K562 (cell line): ENCODE data around the gene TTC24. TPM values are rescaled to one million over a fixed set of nuclear protein-coding genes. Genes with fewer than 3 reads are reported as not detected.

ENCODE experiments used
- CBFB ChIP-seq: sonication (generic); formaldehyde crosslinking; IDR thresholded peaks from 2 replicates; pipeline ENCODE4 v1.4.0; 2020; ENCODE audit warnings: mild to moderate bottlenecking, missing genetic modification reagents
- EZH2 ChIP-seq: IDR thresholded peaks from 2 replicates; pipeline ENCODE4 v1.6.1; 2012; ENCODE audit warnings: low read depth, mild to moderate bottlenecking, inconsistent platforms, low read length, borderline replicate concordance
- FUS ChIP-seq: fragments of 200-400 bp; formaldehyde crosslinking; optimal IDR thresholded peaks from 2 replicates; pipeline ENCODE3; 2017; ENCODE audit warnings: low read depth, low read length
- GABPA ChIP-seq: fragments of 200-800 bp; sonication (Bioruptor generic); conservative IDR thresholded peaks from 2 replicates; pipeline ENCODE4 v1.6.1; 2016; ENCODE audit warnings: low read depth, missing genetic modification characterization, missing compliant biosample characterization
- GABPB2 ChIP-seq: fragments of 250-450 bp; sonication (Bioruptor Pico); conservative IDR thresholded peaks from 2 replicates; pipeline ENCODE4 v1.5.1; 2021; ENCODE audit warnings: mild to moderate bottlenecking
- HNRNPUL1 ChIP-seq: fragments of 200-400 bp; formaldehyde crosslinking; IDR thresholded peaks from 2 replicates; pipeline ENCODE4 v1.6.1; 2017; ENCODE audit warnings: low read length
- KLF13 ChIP-seq: fragments of 450-650 bp; IDR thresholded peaks from 2 replicates; pipeline ENCODE4 v1.6.1; 2016; ENCODE audit warnings: missing genetic modification characterization, low read depth, mild to moderate bottlenecking, missing compliant biosample characterization, moderate library complexity, borderline replicate concordance
- NFE2L1 ChIP-seq: fragments of 450-650 bp; IDR thresholded peaks from 2 replicates; pipeline ENCODE4 v1.6.1; 2016; ENCODE audit warnings: missing genetic modification characterization, low read depth, mild to moderate bottlenecking, missing compliant biosample characterization, moderate library complexity, borderline replicate concordance
- POLR2AphosphoS2 ChIP-seq: IDR thresholded peaks from 2 replicates; pipeline ENCODE4 v1.6.1; 2012; ENCODE audit warnings: low read length, improper control_type of control experiment
- RBM14 ChIP-seq: fragments of 200-400 bp; formaldehyde crosslinking; IDR thresholded peaks from 2 replicates; pipeline ENCODE4 v1.6.1; 2018; ENCODE audit warnings: low read depth, mild to moderate bottlenecking, low read length, moderate library complexity, borderline replicate concordance; ENCODE audit not compliant: insufficient read depth
- RFX1 ChIP-seq: fragments of 450-650 bp; IDR thresholded peaks from 2 replicates; pipeline ENCODE4 v1.6.1; 2016; ENCODE audit warnings: mild to moderate bottlenecking, moderate library complexity
- SUPT5H ChIP-seq: fragments of 450-650 bp; IDR thresholded peaks from 2 replicates; pipeline ENCODE4 v1.6.1; 2016
- TCFL5 ChIP-seq: fragments of 250-450 bp; sonication (Bioruptor Pico); conservative IDR thresholded peaks from 2 replicates; pipeline ENCODE4 v1.6.1; 2021; ENCODE audit warnings: mild to moderate bottlenecking, moderate library complexity, matching md5 sums
- TRIM24 ChIP-seq, 2 experiments: fragments of 450-650 bp; IDR thresholded peaks; 2 replicates each; pipeline ENCODE4 v1.6.1; 2016
- ZNF217 ChIP-seq: sonication (generic); formaldehyde crosslinking; IDR thresholded peaks from 2 replicates; pipeline ENCODE4 v1.8.0; 2022; ENCODE audit warnings: mild to moderate bottlenecking, missing genetic modification reagents
- ZSCAN32 ChIP-seq: fragments of 450-650 bp; formaldehyde crosslinking; IDR thresholded peaks from 2 replicates; pipeline ENCODE4 v1.4.0; 2020; ENCODE audit warnings: mild to moderate bottlenecking, moderate library complexity
- ZZZ3 ChIP-seq: fragments of 450-650 bp; IDR thresholded peaks from 2 replicates; pipeline ENCODE4 v1.6.1; 2016; ENCODE audit warnings: antibody characterized with exemption, mild to moderate bottlenecking, moderate library complexity
- polyA plus RNA-seq, 8 experiments: library from polyadenylated mRNA; depleted of rRNA in 4 of 8; stranded (reverse) in 5 of 8; unstranded in 3 of 8; fragments of >200 nt; fragmentation: Nextera tagmentation in 2 of 8; fragmentation: Illumina TruSeq in 1 of 8; extraction: Ambion mirVana in 2 of 8; extraction: Trizol in 1 of 8; gene quantifications; 2 replicates each; pipeline versions ENCODE4 v1.2.1 to v1.2.3, GENCODE V29; 2011 to 2014; ENCODE audit warnings: inconsistent platforms in 1 of 8, missing spikeins in 1 of 8
- total RNA-seq, 7 experiments: library from RNA; depleted of rRNA in 6 of 7; stranded (reverse); fragments of >200 nt in 6 of 7; fragmentation: Illumina TruSeq in 2 of 7; extraction: Trizol in 2 of 7; gene quantifications; 2 replicates each; pipeline versions ENCODE4 v1.2.1 to v1.2.3, GENCODE V29; 2011 to 2021; ENCODE audit warnings: low replicate concordance in 1 of 7
- TF ChIP-seq, protein P1 (sequence below): sonication (generic); formaldehyde crosslinking; IDR thresholded peaks from 2 replicates; pipeline ENCODE4 v1.8.1; 2023; ENCODE audit warnings: mild to moderate bottlenecking, missing genetic modification reagents
- TF ChIP-seq, protein P2 (sequence below), 2 experiments: IDR thresholded peaks in 1 of 2; conservative IDR thresholded peaks in 1 of 2; 2 replicates each; pipeline ENCODE4 v1.6.1; 2016; ENCODE audit warnings: low read depth in 2 of 2, mild to moderate bottlenecking in 1 of 2, missing compliant biosample characterization in 1 of 2, missing genetic modification characterization in 1 of 2, moderate library complexity in 1 of 2
- TF ChIP-seq, protein P3 (sequence below): fragments of 250-450 bp; sonication (Bioruptor Pico); IDR thresholded peaks from 2 replicates; pipeline ENCODE4 v1.8.0; 2022; ENCODE audit warnings: moderate library complexity, mild to moderate bottlenecking, inconsistent platforms
- TF ChIP-seq, protein P4 (sequence below): fragments of 250-450 bp; sonication (Bioruptor Pico); IDR thresholded peaks from 2 replicates; pipeline ENCODE4 v1.5.0; 2021

TTC24 gene
- total and polyA plus RNA-seq, 9 of the 15 experiments (the other 6 are each of a cell fraction or from before 2014, with no cell fraction given) = not detected

DNA sequence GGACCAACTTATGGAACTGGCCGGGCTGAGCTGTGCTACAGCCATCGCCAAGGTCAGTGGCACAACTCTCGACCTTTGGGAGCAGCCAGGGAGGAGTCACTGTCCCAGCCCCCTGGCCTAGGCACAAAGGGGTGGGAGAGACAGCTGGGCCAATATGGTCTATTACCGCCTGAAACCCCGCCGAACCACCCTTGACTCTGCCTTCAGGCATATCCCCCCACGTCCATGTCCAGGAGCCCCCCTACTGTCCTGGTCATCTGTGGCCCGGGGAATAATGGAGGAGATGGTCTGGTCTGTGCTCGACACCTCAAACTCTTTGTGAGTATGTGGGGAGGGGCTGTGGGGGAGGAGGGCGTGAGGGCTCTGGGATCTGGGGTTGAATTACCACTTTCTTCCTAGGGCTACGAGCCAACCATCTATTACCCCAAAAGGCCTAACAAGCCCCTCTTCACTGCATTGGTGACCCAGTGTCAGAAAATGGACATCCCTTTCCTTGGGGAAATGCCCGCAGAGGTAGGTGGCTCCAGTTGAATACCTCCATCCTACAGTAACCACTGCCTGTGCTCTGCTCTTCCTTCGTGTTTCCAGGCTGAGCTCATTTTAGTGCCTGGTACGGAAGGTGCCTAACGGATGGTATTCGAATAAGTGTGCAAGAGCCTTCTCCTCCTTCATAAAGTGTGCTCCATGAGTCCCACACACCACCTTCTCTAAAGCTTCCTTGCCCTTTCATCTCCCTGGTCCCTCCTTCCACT is 12.8 kb downstream of the TTC24 start (continued):
- TF ChIP-seq NFE2L1 (tag) (no peak), ZZZ3 (no peak), RFX1 (no peak), TCFL5 (CRISPR knock-in tag) (no peak), SUPT5H (peak; percentile 40), TRIM24 (IDR thresholded peaks at IDR 0.05) (no peak), POLR2AphosphoS2 (peak; percentile 10; the same call in 1 of the 2 replicates), ZSCAN32 (CRISPR knock-in tag) (no peak), GABPA (no peak), CBFB (CRISPR knock-in tag) (0 out of 2 replicates have a peak, but pooled peaks have one; percentile 1), ZNF217 (CRISPR knock-in tag) (no peak), KLF13 (no peak), FUS (no peak), EZH2 (no peak), HNRNPUL1 (no peak), GABPB2 (CRISPR knock-in tag) (no peak), RBM14 (no peak)
- TF ChIP-seq, protein P1, sequence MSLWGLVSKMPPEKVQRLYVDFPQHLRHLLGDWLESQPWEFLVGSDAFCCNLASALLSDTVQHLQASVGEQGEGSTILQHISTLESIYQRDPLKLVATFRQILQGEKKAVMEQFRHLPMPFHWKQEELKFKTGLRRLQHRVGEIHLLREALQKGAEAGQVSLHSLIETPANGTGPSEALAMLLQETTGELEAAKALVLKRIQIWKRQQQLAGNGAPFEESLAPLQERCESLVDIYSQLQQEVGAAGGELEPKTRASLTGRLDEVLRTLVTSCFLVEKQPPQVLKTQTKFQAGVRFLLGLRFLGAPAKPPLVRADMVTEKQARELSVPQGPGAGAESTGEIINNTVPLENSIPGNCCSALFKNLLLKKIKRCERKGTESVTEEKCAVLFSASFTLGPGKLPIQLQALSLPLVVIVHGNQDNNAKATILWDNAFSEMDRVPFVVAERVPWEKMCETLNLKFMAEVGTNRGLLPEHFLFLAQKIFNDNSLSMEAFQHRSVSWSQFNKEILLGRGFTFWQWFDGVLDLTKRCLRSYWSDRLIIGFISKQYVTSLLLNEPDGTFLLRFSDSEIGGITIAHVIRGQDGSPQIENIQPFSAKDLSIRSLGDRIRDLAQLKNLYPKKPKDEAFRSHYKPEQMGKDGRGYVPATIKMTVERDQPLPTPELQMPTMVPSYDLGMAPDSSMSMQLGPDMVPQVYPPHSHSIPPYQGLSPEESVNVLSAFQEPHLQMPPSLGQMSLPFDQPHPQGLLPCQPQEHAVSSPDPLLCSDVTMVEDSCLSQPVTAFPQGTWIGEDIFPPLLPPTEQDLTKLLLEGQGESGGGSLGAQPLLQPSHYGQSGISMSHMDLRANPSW (CRISPR knock-in tag) = no peak
- TF ChIP-seq, protein P2, sequence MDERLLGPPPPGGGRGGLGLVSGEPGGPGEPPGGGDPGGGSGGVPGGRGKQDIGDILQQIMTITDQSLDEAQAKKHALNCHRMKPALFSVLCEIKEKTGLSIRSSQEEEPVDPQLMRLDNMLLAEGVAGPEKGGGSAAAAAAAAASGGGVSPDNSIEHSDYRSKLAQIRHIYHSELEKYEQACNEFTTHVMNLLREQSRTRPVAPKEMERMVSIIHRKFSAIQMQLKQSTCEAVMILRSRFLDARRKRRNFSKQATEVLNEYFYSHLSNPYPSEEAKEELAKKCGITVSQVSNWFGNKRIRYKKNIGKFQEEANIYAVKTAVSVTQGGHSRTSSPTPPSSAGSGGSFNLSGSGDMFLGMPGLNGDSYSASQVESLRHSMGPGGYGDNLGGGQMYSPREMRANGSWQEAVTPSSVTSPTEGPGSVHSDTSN (CRISPR knock-in tag; IDR thresholded peaks at IDR 0.05; ENCODE audit: low read depth) = no peak
- TF ChIP-seq, protein P2 (tag; conservative IDR thresholded peaks at IDR 0.05; ENCODE audit: low read depth) = no peak
- TF ChIP-seq, protein P3, sequence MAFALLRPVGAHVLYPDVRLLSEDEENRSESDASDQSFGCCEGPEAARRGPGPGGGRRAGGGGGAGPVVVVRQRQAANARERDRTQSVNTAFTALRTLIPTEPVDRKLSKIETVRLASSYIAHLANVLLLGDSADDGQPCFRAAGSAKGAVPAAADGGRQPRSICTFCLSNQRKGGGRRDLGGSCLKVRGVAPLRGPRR = no peak
- TF ChIP-seq, protein P4, sequence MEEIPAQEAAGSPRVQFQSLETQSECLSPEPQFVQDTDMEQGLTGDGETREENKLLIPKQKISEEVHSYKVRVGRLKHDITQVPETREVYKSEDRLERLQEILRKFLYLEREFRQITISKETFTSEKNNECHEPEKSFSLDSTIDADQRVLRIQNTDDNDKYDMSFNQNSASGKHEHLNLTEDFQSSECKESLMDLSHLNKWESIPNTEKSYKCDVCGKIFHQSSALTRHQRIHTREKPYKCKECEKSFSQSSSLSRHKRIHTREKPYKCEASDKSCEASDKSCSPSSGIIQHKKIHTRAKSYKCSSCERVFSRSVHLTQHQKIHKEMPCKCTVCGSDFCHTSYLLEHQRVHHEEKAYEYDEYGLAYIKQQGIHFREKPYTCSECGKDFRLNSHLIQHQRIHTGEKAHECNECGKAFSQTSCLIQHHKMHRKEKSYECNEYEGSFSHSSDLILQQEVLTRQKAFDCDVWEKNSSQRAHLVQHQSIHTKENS = no peak
